HG02623 (cell line): ENCODE data around the gene PHRF1.

Source experiments
- ATAC-seq: cut with Tn5 transposase; IDR thresholded peaks from one replicate; pipeline ENCODE4 v1.9.1; 2021; ENCODE audit warnings: moderate library complexity; ENCODE audit not compliant: unreplicated experiment

Gene PHRF1

DNA sequence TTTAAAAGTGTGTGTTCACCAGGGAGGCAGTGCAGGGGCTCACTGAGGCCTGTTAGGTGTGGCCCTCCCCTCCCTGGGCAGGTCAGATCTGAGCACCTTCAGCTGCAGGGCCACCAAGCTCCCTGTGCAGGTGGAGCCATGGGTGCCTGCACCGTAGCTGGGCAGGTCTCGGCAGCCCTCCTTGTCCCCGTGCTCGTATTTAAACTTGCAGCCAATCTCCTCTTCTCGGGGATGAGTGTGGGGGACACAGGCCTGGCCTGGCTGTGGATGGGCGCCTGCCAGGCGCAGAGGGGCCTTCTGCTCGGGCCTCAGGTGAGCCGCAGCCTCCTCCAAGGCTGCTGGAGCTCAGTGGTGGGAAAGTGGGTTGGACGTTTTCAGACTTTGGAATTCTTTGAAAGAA lies 19.1 kb downstream of the PHRF1 start:
- ATAC-seq: no peak

DNA sequence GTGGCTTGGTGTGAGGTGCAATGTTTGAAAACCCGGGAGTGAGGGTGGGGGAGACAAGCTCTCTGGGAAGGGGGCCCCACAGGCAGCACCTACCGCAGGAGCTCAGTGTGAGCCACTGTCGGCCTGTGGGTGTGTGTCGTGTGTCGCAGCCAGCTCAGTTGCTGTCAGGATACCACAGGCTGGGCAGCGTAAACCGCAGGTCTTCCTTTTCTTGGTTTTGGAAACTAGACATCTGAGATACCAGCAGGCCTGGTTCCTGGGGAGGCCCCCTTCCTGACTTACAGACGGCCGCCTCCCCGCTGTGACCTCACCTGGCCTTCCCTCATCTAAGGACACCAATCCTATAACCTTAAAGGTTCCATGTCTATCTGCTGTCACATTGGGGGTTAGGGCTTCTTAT lies 20.1 kb downstream of the PHRF1 start:
- ATAC-seq: no peak

DNA sequence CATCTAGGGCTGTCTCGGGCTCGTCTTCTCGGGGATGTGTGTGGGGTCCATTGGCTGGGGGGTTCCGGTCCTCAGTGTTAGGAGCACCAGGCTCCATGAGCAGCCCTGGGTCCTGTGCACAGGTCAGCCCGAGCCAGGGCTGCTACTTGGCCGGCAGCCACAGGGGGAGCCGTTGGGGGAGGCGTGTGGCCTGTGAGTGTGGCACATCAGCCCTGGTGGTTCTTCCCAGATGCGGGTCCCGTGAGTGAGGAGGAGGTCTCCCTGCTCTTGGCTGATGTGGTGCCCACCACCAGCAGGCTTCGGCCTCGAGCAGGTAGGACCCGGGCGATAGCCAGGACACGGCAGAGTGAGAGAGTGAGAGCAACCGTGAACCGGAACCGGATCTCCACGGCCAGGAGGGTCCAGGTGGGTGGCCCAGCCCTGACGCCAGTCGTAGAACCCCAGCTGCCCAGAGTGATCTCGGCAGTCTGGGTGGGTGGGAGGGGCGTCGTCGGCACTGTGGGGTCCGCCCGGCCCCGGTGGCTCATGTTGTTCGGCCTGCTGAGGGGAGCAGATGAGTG lies 21.0 kb downstream of the PHRF1 start:
- no peak for ATAC-seq

DNA sequence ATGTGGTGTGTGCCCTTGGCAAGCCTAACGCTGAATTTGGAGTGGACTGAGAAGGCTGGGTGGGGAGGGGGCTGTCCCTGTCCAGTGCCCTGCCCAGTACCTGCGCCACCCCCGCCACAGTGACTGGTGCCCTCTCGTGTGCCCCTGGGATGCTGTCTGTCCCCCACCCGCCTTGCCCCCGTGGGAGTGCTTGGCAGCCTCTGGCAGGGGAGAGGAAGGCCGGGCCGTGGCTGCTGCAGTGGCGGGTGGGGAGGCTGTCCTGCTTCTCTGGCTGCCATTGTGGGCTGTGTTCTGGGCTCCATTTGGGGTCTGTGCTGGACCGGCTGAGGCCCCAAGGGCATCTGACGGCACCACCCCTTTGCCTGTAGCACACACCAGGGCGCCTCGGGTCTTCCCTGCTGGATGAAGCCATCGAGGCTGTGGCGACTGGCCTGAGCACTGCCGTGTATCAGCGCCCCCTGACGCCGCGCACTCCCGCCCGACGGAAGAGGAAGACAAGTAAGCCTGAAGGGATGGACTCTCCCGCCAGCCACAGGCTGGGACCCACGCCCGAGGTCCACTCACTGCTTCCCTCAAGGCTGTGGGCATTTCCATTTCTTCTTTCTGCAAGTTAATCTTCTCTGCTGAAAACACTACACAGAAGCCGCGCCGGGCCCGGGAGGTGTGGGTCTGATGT lies 21.9 kb downstream of the PHRF1 start:
- ATAC-seq: no peak

DNA sequence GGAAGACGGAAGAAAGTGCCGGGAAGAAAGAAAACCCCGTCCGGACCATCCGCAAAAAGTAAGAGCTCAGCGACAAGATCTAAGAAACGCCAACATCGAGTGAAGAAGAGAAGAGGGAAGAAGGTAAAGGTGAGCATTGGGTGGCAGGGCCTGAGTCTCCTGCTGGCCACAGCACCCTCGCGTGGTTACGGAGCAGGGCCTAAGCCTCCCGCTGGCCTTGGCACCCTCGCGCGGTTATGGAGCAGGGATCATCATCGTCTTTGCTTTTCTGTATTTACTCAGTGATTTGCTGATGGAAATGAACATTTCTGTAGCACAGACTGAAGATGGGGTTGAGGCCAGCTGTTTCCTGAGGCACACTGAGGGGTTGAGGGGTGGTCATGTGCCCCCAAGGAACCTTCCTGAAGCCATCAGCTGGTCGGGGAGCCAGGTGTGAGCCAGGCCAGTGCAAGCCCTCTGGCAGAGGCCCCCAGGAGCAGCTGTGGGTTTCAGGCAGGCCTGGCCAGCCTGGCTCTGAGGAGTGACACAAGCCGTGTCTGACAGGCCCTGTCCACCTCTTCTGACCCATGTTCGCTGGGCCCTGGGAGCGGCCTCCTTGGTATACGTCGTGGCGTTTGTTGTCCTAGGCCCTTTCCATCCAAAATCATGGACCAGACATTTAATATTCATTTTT lies 25.4 kb downstream of the PHRF1 start:
- no peak for ATAC-seq

DNA sequence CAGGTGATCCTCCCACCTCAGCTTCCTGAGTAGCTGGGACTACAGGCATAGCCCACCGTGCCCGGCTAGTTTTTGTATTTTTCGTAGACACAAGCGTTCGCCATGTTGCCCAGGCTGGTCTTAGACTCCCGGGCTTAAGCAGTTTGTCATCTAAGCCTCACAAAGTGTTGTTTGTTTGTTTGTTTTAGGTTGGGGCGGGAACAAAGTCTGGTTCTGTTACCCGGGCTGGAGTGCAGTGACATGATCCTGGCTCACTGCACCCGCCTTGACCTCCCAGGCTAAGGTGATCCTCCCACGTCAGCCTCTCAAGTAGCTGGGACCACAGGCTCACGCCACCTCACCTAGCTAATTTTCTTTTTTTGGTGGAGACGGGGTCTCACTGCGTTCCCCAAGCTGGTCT lies 26.9 kb downstream of the PHRF1 start:
- ATAC-seq: no peak

DNA sequence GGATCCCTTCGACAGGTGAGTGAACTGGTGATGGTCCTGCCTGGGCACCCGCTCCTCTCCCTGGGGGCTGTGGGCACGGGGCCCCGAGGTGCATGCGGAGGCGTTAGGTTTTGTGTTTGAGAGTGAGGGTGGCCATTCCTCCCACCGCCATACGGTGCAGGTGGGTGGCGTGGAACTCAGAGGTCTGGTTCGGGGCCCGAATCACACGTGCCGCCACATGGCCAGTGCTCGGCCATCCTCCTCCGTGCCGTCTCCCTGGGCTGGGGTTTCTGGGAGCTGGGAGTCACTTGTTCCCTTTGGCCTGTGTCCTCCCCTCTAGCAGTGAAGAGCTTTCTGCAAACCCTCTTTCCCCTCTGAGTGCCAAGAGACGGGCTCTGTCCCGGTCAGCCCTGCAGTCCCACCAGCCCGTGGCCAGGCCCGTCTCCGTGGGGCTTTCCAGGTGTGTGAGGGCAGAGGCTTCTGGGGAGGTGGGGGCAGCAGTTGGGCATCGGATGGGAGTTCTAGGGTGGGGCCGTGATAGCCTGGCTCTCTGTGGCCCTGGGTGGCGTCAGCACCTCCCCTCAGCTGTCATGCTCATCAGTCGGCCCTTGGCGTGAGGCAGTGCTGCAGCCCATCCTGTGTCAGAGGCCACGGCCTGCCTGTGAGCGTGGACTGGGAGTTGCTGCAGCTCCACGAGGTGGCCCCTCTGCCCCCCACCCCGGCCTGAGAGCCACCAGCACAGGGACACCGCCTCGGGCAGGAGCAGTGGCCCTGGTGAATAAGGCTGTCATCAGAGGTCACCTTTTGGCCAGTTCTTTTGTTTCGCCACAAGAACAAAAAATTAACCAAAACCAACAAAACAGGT lies 29.2 kb downstream of the PHRF1 start:
- no peak for ATAC-seq

DNA sequence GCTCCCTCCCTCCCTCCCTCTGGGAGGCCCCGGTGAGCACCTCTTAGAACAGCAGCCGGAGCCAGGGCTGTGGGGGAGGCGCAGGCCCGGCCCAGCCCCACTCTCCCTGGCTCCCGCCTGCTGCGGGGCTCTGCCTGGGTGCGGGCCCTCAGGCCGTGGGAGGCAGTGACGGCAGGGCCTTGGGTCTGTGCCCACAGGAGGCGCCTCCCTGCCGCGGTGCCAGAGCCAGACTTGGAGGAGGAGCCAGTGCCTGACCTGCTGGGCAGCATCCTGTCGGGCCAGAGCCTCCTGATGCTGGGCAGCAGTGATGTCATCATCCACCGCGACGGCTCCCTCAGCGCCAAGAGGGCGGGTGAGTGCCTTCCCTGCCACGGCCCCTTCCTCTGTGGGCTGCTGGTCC lies 30.0 kb downstream of the PHRF1 start:
- ATAC-seq: no peak

DNA sequence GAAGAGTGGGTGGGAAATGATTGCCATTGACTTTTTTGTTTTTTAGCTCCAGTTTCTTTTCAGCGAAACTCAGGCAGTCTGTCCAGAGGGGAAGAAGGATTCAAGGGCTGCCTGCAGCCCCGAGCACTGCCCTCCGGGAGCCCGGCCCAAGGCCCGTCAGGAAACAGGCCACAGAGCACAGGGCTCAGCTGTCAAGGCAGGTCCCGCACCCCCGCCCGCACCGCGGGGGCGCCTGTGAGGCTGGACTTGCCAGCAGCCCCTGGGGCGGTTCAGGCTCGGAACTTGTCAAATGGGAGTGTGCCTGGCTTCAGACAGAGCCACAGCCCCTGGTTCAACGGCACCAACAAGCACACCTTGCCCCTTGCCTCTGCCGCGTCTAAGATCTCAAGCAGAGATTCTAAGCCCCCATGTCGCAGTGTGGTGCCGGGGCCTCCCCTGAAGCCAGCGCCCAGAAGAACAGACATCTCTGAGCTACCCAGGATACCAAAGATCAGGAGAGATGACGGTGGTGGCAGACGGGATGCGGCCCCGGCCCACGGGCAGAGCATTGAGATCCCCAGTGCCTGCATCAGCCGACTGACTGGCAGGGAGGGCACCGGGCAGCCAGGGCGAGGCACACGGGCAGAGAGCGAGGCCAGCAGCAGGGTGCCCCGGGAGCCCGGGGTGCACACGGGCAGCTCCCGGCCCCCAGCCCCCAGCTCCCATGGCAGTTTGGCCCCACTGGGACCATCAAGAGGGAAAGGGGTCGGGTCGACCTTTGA lies 30.9 kb downstream of the PHRF1 start:
- ATAC-seq: no peak

DNA sequence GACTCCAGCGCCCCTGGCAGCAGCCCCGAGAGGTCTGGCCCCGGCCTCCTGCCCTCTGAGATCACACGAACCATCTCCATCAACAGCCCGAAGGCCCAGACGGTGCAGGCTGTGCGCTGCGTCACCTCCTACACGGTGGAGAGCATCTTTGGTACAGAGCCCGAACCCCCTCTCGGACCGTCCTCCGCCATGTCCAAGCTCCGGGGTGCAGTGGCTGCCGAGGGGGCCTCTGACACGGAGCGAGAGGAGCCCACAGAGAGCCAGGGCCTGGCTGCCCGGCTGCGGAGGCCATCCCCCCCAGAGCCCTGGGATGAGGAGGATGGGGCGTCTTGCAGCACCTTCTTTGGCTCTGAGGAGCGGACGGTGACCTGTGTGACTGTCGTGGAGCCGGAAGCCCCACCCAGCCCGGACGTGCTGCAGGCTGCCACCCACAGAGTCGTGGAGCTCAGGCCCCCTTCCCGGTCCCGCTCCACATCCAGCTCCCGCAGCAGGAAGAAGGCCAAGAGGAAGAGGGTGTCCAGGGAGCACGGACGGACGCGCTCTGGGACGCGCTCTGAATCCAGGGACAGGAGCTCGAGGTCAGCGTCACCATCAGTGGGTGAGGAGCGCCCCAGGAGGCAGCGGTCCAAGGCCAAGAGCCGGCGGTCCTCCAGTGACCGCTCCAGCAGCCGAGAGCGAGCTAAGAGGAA lies 31.8 kb downstream of the PHRF1 start:
- no peak for ATAC-seq

DNA sequence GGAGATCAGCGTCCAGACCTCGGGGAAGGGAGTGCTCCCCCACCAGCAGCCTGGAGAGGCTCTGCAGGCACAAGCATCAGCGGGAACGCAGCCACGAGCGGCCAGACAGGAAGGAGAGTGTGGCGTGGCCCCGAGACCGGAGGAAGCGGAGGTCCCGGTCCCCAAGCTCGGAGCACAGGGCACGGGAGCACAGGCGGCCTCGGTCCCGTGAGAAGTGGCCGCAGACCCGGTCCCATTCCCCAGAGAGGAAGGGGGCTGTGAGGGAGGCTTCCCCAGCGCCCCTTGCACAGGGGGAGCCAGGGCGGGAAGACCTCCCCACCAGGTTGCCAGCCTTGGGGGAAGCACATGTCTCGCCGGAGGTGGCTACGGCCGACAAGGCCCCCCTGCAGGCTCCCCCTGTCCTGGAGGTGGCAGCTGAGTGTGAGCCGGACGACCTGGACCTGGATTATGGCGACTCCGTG lies 32.6 kb downstream of the PHRF1 start:
- no peak for ATAC-seq

DNA sequence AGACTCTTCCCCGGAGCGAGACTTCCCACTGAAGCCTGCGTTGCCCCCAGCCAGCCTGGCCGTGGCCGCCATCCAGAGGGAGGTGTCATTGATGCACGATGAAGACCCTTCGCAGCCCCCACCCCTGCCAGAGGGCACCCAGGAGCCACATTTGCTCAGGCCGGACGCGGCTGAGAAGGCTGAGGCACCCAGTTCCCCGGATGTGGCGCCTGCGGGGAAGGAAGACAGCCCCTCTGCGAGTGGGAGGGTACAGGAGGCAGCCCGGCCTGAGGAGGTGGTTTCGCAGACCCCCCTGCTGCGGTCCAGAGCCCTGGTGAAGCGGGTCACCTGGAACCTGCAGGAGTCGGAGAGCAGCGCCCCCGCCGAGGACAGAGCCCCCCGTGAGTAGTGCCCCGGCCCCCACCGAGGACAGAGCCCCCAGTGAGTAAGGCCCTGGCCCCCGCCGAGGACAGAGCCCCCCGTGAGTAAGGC lies 33.1 kb downstream of the PHRF1 start:
- ATAC-seq: no peak

DNA sequence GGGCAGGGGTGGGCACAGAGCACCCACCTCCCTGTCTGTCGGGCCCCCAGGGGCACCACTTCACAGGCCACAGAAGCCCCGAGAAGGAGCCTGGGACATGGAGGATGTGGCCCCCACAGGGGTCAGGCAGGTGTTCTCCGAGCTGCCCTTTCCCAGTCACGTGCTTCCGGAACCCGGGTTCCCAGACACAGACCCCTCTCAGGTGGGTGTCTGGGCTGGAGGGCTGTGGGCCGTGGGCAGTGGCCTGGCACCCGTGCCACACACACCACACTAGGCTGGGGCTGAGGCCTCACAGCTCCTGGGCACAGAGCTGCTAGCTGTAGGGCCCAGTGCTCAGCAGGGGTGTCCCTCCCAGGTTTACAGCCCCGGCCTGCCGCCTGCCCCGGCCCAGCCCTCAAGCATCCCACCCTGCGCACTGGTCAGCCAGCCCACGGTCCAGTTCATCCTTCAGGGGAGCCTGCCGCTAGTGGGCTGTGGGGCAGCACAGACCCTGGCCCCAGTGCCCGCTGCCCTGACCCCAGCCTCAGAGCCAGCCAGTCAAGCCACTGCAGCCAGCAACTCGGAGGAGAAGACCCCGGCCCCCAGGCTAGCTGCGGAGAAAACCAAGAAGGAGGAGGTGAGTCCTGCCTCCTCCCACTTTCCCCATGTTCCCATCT lies 34.0 kb downstream of the PHRF1 start:
- ATAC-seq: no peak

DNA sequence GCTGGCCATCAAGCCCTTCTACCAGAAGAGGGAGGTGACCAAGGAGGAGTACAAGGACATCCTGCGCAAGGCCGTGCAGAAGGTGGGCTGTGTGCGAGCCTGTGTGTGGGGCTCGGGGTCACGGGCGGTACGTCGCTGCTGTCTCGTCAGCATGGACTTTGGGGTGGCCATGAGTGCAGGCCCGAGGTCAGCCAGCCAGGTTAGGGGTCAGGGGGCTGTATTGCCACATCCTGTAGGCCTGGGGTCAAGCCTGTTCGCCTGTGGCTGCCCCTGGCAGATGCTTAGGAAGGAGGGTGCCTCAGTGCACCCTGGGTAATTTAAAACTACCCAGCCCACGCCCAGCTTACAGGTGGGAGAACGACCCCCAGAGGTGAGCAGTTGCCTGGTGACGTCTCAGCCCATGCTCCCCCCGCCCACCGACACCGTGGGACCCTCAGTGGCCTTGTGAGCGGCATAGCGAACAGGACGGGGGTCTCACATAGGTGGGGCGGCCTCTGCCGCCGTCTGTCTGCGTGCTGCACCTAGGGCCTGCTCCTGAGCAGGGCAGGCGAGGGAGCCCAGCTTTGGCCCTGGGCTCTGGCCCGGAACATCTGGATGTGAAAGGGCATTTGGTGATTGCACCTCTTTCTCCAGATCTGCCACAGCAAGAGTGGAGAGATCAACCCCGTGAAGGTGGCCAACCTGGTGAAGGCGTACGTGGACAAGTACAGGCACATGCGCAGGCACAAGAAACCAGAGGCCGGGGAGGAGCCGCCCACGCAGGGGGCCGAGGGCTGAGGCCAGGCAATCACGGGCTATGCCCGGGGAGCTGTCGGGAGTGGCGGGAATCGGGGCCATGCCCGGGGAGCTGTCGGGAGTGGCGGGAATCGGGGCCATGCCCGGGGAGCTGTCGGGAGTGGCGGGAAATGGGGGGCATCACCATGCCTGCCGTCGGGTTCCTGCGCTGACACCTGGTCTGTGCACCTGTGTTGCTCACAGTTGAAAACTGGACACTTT lies 35.0 kb downstream of the PHRF1 start:
- no peak for ATAC-seq

DNA sequence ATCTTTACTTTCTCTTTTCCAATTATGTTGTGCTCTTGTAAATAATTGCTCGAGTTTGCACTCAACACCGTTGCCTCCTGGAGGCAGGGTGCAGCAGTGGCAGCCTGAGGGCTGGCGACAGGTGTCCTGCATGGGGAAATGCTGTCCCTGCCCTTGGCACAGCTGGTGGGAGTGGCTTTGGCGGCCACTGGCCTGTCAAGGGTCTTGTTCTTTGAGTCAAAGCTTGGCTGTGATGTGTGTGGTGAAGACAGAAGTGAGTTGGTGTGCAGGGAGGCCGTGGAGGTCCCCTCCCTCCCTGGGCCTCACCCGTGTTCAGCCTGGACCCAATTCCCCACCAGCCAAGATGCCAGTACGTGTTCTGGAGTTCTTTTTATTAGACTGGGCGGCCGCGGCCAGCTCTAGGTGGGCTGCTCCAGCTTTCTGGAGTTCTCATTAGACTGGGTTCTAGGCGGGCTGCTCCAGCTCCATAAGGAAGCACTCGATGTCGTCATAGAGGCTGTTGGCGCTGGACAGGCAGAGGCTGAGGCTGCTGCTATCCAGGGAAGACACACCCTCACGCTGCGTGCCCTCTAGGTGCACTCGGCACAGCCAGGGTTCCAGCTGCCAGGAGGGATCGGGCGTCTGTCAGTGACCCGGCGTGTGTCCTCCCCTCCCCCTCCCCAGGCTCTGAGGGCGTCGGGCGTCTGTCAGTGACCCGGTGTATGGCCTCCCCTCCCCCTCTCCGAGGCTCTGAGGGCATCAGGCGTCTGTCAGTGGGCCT lies 36.1 kb downstream of the PHRF1 start:
- ATAC-seq: no peak

DNA sequence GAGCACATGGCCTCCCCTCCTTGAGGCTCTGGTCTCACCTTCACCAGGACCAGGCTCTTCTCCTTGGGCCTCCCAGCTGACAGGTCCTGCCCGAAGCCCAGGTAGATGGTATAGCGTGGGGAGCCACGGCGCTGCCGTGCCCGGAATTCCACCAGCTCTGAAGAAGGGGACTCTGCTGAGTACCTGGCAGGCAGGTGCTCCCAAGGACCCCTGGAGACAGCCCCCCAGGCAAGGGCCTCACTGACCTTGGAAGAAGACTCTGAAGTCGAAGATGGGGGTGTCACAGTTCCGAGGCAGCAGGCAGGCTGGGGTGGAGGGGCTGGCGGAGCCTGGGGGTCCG lies 36.7 kb downstream of the PHRF1 start:
- ATAC-seq: no peak

DNA sequence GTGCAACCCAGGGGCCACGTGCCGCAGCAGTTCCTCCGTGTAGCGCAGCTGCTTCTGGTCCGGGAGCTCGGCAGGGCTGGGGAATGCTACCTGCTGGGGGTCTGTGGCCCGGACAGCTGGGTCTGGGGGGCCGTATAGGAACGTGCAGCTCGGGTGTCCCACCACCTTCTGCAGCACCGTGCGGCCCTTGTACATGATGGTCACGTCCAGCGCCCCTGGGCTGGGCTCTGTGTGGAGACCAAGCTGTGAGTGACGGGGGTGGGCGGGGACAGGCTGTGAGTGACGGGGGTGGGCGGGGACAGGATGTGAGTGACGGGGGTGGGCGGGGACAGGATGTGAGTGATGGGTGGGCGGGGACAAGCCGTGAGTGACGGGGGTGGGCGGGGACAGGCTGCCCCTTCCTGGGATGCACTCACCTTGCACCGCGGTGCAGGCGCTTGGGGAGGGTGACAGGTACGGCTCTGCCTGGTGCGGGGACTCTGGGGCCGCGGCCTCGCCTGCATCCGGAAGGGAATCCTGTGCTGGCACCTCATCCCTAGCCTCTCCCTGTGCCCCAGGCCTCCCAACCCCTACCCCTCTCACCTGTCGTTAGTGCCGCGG lies 37.2 kb downstream of the PHRF1 start:
- no peak for ATAC-seq
